DOHH2 (cell line): ENCODE measurements around the gene ELK3.
A peak's percentile ranks its signal among the peaks of the same experiment; 100 is the strongest.

Experiments used
- H3F3A ChIP-seq: fragments of 200-600 bp; sonication (generic), shearing (Covaris generic); 2 replicates; pipeline ENCODE4 v1.6.0; 2016; ENCODE audit warnings: antibody characterized with exemption, mild to moderate bottlenecking; ENCODE audit not compliant: control insufficient read depth, insufficient read depth
- H3K27ac ChIP-seq: fragments of 200-600 bp; sonication (generic); 2 replicates; pipeline ENCODE4 v1.5.1; 2014; ENCODE audit warnings: low read depth, mild to moderate bottlenecking, low read length, moderate library complexity
- H3K27me3 ChIP-seq: fragments of 200-600 bp; sonication (generic); 2 replicates; pipeline ENCODE4 v1.6.1; 2014; ENCODE audit warnings: mild to moderate bottlenecking, low read length, mixed read lengths; ENCODE audit not compliant: control insufficient read depth
- H3K36me3 ChIP-seq: fragments of 200-600 bp; sonication (generic); 2 replicates; pipeline ENCODE4 v1.6.1; 2014; ENCODE audit warnings: mild to moderate bottlenecking, low read length, moderate library complexity, mixed read lengths; ENCODE audit not compliant: control insufficient read depth
- H3K4me1 ChIP-seq: fragments of 200-600 bp; sonication (generic); 2 replicates; pipeline ENCODE4 v1.6.1; 2014; ENCODE audit warnings: mild to moderate bottlenecking, low read length, mixed read lengths; ENCODE audit not compliant: control insufficient read depth
- H3K4me2 ChIP-seq: fragments of 200-600 bp; sonication (generic); 2 replicates; pipeline ENCODE4 v1.6.0; 2014; ENCODE audit warnings: mild to moderate bottlenecking, low read length, moderate library complexity
- H3K4me3 ChIP-seq: fragments of 200-600 bp; sonication (generic); 2 replicates; pipeline ENCODE4 v1.5.1; 2014; ENCODE audit warnings: mild to moderate bottlenecking, low read length, mixed read lengths
- H3K79me2 ChIP-seq: fragments of 200-600 bp; sonication (generic); 2 replicates; pipeline ENCODE4 v1.6.1; 2014; ENCODE audit warnings: mild to moderate bottlenecking, low read length, mixed read lengths; ENCODE audit not compliant: control insufficient read depth
- H3K9me2 ChIP-seq: fragments of 200-600 bp; sonication (generic); replicated peaks from 2 replicates; pipeline ENCODE4 v1.6.1; 2014; ENCODE audit warnings: mild to moderate bottlenecking, low read length, mixed read lengths; ENCODE audit not compliant: control insufficient read depth
- H3K9me3 ChIP-seq: fragments of 200-600 bp; sonication (generic); 2 replicates; pipeline ENCODE4 v1.6.1; 2014; ENCODE audit warnings: antibody characterized with exemption, low read length, mixed read lengths; ENCODE audit not compliant: control insufficient read depth, insufficient read depth
- H4K20me1 ChIP-seq: fragments of 200-600 bp; sonication (generic); 2 replicates; pipeline ENCODE4 v1.6.0; 2014; ENCODE audit warnings: low read depth, mild to moderate bottlenecking, antibody characterized with exemption, low read length, moderate library complexity; ENCODE audit not compliant: control insufficient read depth, insufficient read depth
- EZH2phosphoT487 ChIP-seq: fragments of 200-600 bp; sonication (generic); IDR thresholded peaks from 2 replicates; pipeline ENCODE4 v1.6.1; 2017; ENCODE audit warnings: borderline replicate concordance, mild to moderate bottlenecking, antibody characterized with exemption, low read length, moderate library complexity, mixed read lengths
- TF ChIP-seq, protein P1 (sequence below): fragments of 200-600 bp; sonication (generic); IDR thresholded peaks from one replicate; pipeline ENCODE4 v1.5.1; 2014; ENCODE audit warnings: antibody characterized with exemption, mild to moderate bottlenecking, low read depth, low read length; ENCODE audit not compliant: poor library complexity, severe bottlenecking

The ELK3 gene

DNA sequence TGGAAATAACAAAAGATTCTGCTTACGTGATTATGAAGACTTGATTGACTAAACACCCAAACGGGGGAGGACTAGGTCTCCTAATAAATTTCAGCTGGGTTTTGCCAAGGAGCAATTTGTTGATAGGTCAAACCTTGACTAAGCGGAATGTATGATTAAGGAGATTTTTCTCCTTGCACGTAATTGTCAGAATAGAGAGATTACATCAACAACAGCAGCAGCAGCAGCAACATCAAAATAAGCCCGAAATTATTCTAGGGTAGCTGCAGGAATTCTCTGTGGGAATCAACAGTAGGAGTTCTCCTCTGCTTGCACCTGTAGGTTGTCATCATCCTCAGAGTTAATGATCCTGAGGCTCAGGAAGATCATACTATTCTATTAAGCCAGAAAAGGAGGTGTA is 10.2 kb downstream of the ELK3 start:
- H3K4me2 ChIP-seq, result peak overlapping the region; percentile 94
- no peaks in the 10 kb centered on the region for H3K9me2 ChIP-seq
- peaks cover 90% of the 10 kb centered on the region for H3K4me1 ChIP-seq
- no peak overlapping the region for H3K27ac ChIP-seq
- no peaks in the 10 kb centered on the region for H3K36me3 ChIP-seq
- peaks cover 76% of the 10 kb centered on the region for H3K79me2 ChIP-seq
- 0 out of 2 replicates have a peak, but pooled peaks cover 4% of the 10 kb centered on the region for H4K20me1 ChIP-seq
- peaks cover 41% of the 10 kb centered on the region for H3F3A ChIP-seq
- no peak for TF ChIP-seq EZH2phosphoT487
- TF ChIP-seq, protein P1, sequence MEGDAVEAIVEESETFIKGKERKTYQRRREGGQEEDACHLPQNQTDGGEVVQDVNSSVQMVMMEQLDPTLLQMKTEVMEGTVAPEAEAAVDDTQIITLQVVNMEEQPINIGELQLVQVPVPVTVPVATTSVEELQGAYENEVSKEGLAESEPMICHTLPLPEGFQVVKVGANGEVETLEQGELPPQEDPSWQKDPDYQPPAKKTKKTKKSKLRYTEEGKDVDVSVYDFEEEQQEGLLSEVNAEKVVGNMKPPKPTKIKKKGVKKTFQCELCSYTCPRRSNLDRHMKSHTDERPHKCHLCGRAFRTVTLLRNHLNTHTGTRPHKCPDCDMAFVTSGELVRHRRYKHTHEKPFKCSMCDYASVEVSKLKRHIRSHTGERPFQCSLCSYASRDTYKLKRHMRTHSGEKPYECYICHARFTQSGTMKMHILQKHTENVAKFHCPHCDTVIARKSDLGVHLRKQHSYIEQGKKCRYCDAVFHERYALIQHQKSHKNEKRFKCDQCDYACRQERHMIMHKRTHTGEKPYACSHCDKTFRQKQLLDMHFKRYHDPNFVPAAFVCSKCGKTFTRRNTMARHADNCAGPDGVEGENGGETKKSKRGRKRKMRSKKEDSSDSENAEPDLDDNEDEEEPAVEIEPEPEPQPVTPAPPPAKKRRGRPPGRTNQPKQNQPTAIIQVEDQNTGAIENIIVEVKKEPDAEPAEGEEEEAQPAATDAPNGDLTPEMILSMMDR, result no peak
- H3K27me3 ChIP-seq, result 0 out of 2 replicates have a peak, but pooled peaks cover 13% of the 10 kb centered on the region
- H3K4me3 ChIP-seq, result peak overlapping the region; percentile 19; the same call in 1 of the 2 replicates
- H3K9me3 ChIP-seq, result no peaks in the 10 kb centered on the region

GRCh38 chr12:96205908-96206307 is 11.7 kb downstream of the ELK3 start:
- Histone ChIP-seq H3K4me2 (peak overlapping the region; percentile 94), H3K4me3 (peak overlapping the region; percentile 9), H3K36me3 (no peaks in the 10 kb centered on the region; the same call in 1 of the 2 replicates), H3K9me3 (no peaks in the 10 kb centered on the region), H4K20me1 (0 out of 2 replicates have a peak, but pooled peaks cover 4% of the 10 kb centered on the region), H3K79me2 (peaks cover 70% of the 10 kb centered on the region), H3F3A (peaks cover 46% of the 10 kb centered on the region), H3K4me1 (peaks cover 92% of the 10 kb centered on the region), H3K27me3 (0 out of 2 replicates have a peak, but pooled peaks cover 13% of the 10 kb centered on the region), H3K9me2 (no peaks in the 10 kb centered on the region), H3K27ac (no peak overlapping the region)
- no peak for TF ChIP-seq EZH2phosphoT487
- TF ChIP-seq, protein P1, result no peak

DNA sequence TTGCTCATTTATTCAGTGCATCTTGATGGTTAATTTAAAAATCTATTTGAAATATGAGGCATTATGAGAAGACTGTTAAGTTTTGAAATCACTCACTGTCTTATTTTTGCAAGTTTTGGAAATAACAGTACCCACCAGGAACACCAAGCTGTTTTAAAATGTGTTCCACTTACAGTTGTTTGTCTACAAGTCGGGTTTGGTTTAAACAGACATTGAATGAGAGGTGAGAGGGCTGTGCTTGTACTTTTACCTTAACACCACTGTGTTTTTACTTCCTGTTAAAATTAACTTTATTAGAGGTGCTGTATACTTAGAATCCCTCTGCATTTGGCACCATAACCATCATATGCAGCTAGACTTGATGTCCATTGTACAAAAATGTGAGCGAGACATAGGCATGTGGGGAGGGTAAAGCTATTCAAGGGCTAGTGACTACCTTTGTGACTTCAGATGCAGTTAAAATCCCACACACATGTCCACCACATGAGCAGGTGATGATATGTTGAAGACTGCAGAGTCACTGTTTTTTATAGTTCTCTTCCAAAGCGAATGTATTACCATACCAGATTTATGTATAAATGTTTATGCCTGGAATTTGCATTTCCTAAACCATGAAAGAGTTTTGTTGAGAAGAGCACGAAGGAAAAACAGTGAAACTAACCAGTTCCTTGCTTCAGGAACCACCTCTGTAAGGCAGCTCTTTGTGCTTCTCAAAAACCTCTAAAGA is 12.9 kb downstream of the ELK3 start:
- no peaks in the 10 kb centered on the region for H3K9me3 ChIP-seq
- peaks cover 92% of the 10 kb centered on the region for H3K4me1 ChIP-seq
- H3F3A ChIP-seq, result peaks cover 55% of the 10 kb centered on the region
- H3K9me2 ChIP-seq, result no peaks in the 10 kb centered on the region
- H3K27me3 ChIP-seq, result 0 out of 2 replicates have a peak, but pooled peaks cover 13% of the 10 kb centered on the region
- H4K20me1 ChIP-seq, result 0 out of 2 replicates have a peak, but pooled peaks cover 4% of the 10 kb centered on the region
- H3K36me3 ChIP-seq, result no peaks in the 10 kb centered on the region; the same call in 1 of the 2 replicates
- peak overlapping the region; percentile 29; the same call in 1 of the 2 replicates for H3K4me3 ChIP-seq
- peak overlapping the region; percentile 90 for H3K27ac ChIP-seq
- TF ChIP-seq, protein P1, result no peak
- no peak for TF ChIP-seq EZH2phosphoT487
- peaks cover 66% of the 10 kb centered on the region for H3K79me2 ChIP-seq
- peak overlapping the region; percentile 94 for H3K4me2 ChIP-seq
